SIG-M5 treated with dmso at 0.1 percent for 504 hours (cell line): ENCODE measurements around the gene COQ2.
"Not testable (repeated sequence)": the region's sequence is repeated elsewhere in the genome, so short reads cannot be mapped to it uniquely, and the experiment has no call there.

Source experiments
- DNase-seq: peaks from one replicate; lab custom pipeline; 2025; ENCODE audit not compliant: unreplicated experiment; lab: John Stamatoyannopoulos, UW

Gene COQ2

GRCh38 chr4:83285055-83285407, 433 bp upstream of the COQ2 start:
- DNase-seq: peak; percentile 96

- peak; percentile 64 for DNase-seq
These were observed 1.4 kb downstream of the COQ2 start for GRCh38 chr4:83283181-83283580.

- DNase-seq: peak; percentile 70
These were observed 2.5 kb downstream of the COQ2 start for GRCh38 chr4:83282049-83282535.

- DNase-seq: peak; percentile 65
These were observed 3.3 kb downstream of the COQ2 start for GRCh38 chr4:83281307-83281706.

- DNase-seq: peak; percentile 28
These were observed 8.1 kb downstream of the COQ2 start for GRCh38 chr4:83276299-83277040.

GRCh38 chr4:83273926-83274325, 10.7 kb downstream of the COQ2 start:
- DNase-seq: not testable (repeated sequence)

GRCh38 chr4:83272900-83273299, 11.7 kb downstream of the COQ2 start:
- peak; percentile 94 for DNase-seq

- peak; percentile 45 for DNase-seq
These were observed 15.3 kb downstream of the COQ2 start for GRCh38 chr4:83269256-83269655.

GRCh38 chr4:83268491-83268890, 16.1 kb downstream of the COQ2 start:
- no peak for DNase-seq

GRCh38 chr4:83267830-83268475, 16.6 kb downstream of the COQ2 start:
- no peak for DNase-seq

- peak; percentile 89 for DNase-seq
These were observed 17.3 kb downstream of the COQ2 start for GRCh38 chr4:83267121-83267829.

GRCh38 chr4:83266689-83267088, 17.9 kb downstream of the COQ2 start:
- peak; percentile 34 for DNase-seq

GRCh38 chr4:83263106-83263505, 21.5 kb downstream of the COQ2 start:
- DNase-seq: no peak

- DNase-seq: no peak
These were observed 21.9 kb downstream of the COQ2 start for GRCh38 chr4:83262682-83263081.

GRCh38 chr4:83261307-83261706, 23.3 kb downstream of the COQ2 start:
- DNase-seq: no peak

GRCh38 chr4:83259586-83259985, 25.0 kb downstream of the COQ2 start:
- DNase-seq: no peak

GRCh38 chr4:83258461-83258860, 26.1 kb downstream of the COQ2 start:
- no peak for DNase-seq

GRCh38 chr4:83257811-83258210, 26.8 kb downstream of the COQ2 start:
- DNase-seq: no peak

GRCh38 chr4:83255584-83255983, 29.0 kb downstream of the COQ2 start:
- DNase-seq: peak; percentile 24

GRCh38 chr4:83252782-83253405, 31.7 kb downstream of the COQ2 start:
- DNase-seq: peak; percentile 88

- no peak for DNase-seq
These were observed 33.2 kb downstream of the COQ2 start for GRCh38 chr4:83251447-83251830.
